Adrenal gland (tissue), 12 donors: Measurements from ENCODE around the gene CYP11A1. TPM values are rescaled to one million over a fixed set of nuclear protein-coding genes. Genes with fewer than 3 reads are reported as not detected.
A peak's percentile ranks its signal among the peaks of the same experiment; 100 is the strongest.
"Not testable (repeated sequence)": the region's sequence is repeated elsewhere in the genome, so short reads cannot be mapped to it uniquely, and the experiment has no call there.

Experiments
- DNase-seq, 7 donors: peaks; one replicate each; pipeline ENCODE4 v3.0.0-alpha.2; 2019 to 2020
- H3K27ac ChIP-seq, 5 donors: fragments of 200-600 bp; sonication (generic) in 4 of 5; 1 replicate in 3 of 5; 2 replicates in 2 of 5; pipeline versions ENCODE4 v1.5.1 to v1.8.0; 2016 to 2020; ENCODE audit warnings: mild to moderate bottlenecking in 1 of 5
- H3K27me3 ChIP-seq: fragments of 200-600 bp; 2 replicates; pipeline ENCODE4 v1.8.0; 2021
- H3K36me3 ChIP-seq, 2 donors: fragments of 200-600 bp; replicated peaks in 1 of 2; 1 replicate in 1 of 2; 2 replicates in 1 of 2; pipeline versions ENCODE4 v1.5.1 to v1.8.0; 2018 to 2022
- H3K4me1 ChIP-seq, 2 donors: fragments of 200-600 bp; replicated peaks in 1 of 2; 1 replicate in 1 of 2; 2 replicates in 1 of 2; pipeline versions ENCODE4 v1.5.1 to v1.8.0; 2018 to 2021
- H3K4me3 ChIP-seq, 4 donors: fragments of 200-600 bp; sonication (generic) in 3 of 4; one replicate each; pipeline ENCODE4 v1.5.1; 2016 to 2018
- H3K9me3 ChIP-seq, 3 donors: fragments of 200-600 bp; sonication (generic) in 1 of 3; replicated peaks in 1 of 3; 1 replicate in 2 of 3; 2 replicates in 1 of 3; pipeline versions ENCODE4 v1.5.1 to v1.8.0; 2016 to 2021
- CTCF ChIP-seq, 6 experiments: fragments of 450-650 bp in 4 of 6; fragments of 200-600 bp in 2 of 6; sonication (generic) in 1 of 6; IDR thresholded peaks; 1 replicate in 5 of 6; 2 replicates in 1 of 6; pipeline versions ENCODE4 v1.5.1 to v1.8.0; 2016 to 2021; ENCODE audit warnings: antibody characterized with exemption in 6 of 6, mild to moderate bottlenecking in 2 of 6, moderate library complexity in 1 of 6
- POLR2A ChIP-seq, 2 donors: fragments of 450-650 bp; IDR thresholded peaks; one replicate each; pipeline ENCODE4 v1.6.1; 2017; ENCODE audit warnings: antibody characterized with exemption in 2 of 2, mild to moderate bottlenecking in 2 of 2, moderate library complexity in 1 of 2
- WGBS, 4 donors: extraction: QIAGEN DNeasy Blood & Tissue Kit in 2 of 4; methylation state at CpG; one replicate each; pipeline versions ENCODE4 v1.1.5 to v1.1.7; 2013 to 2017; 5-methylcytosine and 5-hydroxymethylcytosine counted together
- intact Hi-C, 2 donors: fragments of 100-400 bp; cut with DNase I; formaldehyde crosslinking; loops; one replicate each; pipeline versions ENCODE4 v1.14.1 to v1.15.0; 2022 to 2023
- polyA plus RNA-seq, 3 donors: library from polyadenylated mRNA; stranded (reverse); fragments of 200-250 nt in 2 of 3; fragments of 350-450 nt in 1 of 3; fragmentation: Illumina TruSeq in 1 of 3; extraction: RNeasy Lipid Tissue Mini Kit (QIAGEN cat#74804) in 1 of 3; gene quantifications; one replicate each; pipeline ENCODE4 v1.2.3, GENCODE V29; 2013 to 2014
- total RNA-seq, 9 donors: library from RNA; depleted of rRNA in 4 of 9; stranded (reverse); fragments of >200 nt in 4 of 9; fragments of 120-200 nt in 1 of 9; fragmentation: NEBNext Ultra II Directional in 1 of 9; extraction: Animal tissue kit (Norgen Biotek cat#: 25700) in 1 of 9; gene quantifications; one replicate each; pipeline versions ENCODE4 v1.1.0 to v1.2.4, GENCODE V29; 2013 to 2023
- donor health status: healthy with polysubstance abuse.
- donor health status: Bipolar disorder and iron deficiency.
- donor health status: DM: yes; HTN: yes; CAD: no.
- donor health status: DM: no; HTN: no; CAD: no.
- donor health status: DM: no; HTN: no; CAD: no.
- donor health status: DM: yes; HTN: yes; CAD: no.

CYP11A1 gene
- total and polyA plus RNA-seq, 12 donors: 233 to 5,219 (median 1,366) TPM

GRCh38 chr15:74365598-74366445 lies 1.6 kb downstream of the CYP11A1 start:
- no peaks in the 10 kb centered on the region for H3K9me3 ChIP-seq
- H3K27me3 ChIP-seq: no peaks in the 10 kb centered on the region
- intact Hi-C loops: no loop called here
- peaks cover 33 to 40% of the 10 kb centered on the region in 2 donors for H3K4me1 ChIP-seq
- no peaks in the 10 kb centered on the region for H3K36me3 ChIP-seq
- peak overlapping the region; percentile 81 to 95 (median 94) for H3K27ac ChIP-seq
- DNase-seq: peak; percentile 60 to 82 (median 79)
- WGBS, 4 donors: 2 to 4% (median 3%) methylated on average over 30 to 75 of the region's 75 CpGs
- TF ChIP-seq CTCF (IDR thresholded peaks at IDR 0.05) (peak in 1 of 6 experiments; percentile 14), POLR2A (IDR thresholded peaks at IDR 0.05) (peak; percentile 64 to 79)
- peak overlapping the region; percentile 12 to 72 (median 52) for H3K4me3 ChIP-seq

GRCh38 chr15:74364936-74365597 lies 2.4 kb downstream of the CYP11A1 start:
- intact Hi-C loops: no loop called here
- Histone ChIP-seq H3K9me3 (no peaks in the 10 kb centered on the region), H3K27ac (peak overlapping the region; percentile 81 to 95 (median 94)), H3K27me3 (no peaks in the 10 kb centered on the region), H3K4me3 (peak overlapping the region; percentile 12 to 72 (median 52)), H3K36me3 (no peaks in the 10 kb centered on the region), H3K4me1 (peaks cover 40 to 46% of the 10 kb centered on the region in 2 donors)
- no peak for TF ChIP-seq CTCF (IDR thresholded peaks at IDR 0.05)
- peak in 1 of 2 donors; percentile 30 for TF ChIP-seq POLR2A (IDR thresholded peaks at IDR 0.05)
- peak in 3 of 7 donors; percentile 37 to 67 (median 44) for DNase-seq
- WGBS, 4 donors: 45 to 57% (median 48%) methylated on average over 12 of the region's 12 CpGs

- no peaks in the 10 kb centered on the region for H3K27me3 ChIP-seq
- no peaks in the 10 kb centered on the region for H3K9me3 ChIP-seq
- peak overlapping the region in 2 of 5 donors; percentile 94 to 95 for H3K27ac ChIP-seq
- intact Hi-C loops: no loop called here
- no peak for DNase-seq
- WGBS, 4 donors: 66 to 81% (median 79%) methylated on average over 1 of the region's 1 CpG
- TF ChIP-seq CTCF (IDR thresholded peaks at IDR 0.05): no peak
- no peak for TF ChIP-seq POLR2A (IDR thresholded peaks at IDR 0.05)
- H3K36me3 ChIP-seq: no peaks in the 10 kb centered on the region
- H3K4me1 ChIP-seq: peaks cover 34 to 50% of the 10 kb centered on the region in 2 donors
- no peak overlapping the region for H3K4me3 ChIP-seq
Measured at GRCh38 chr15:74362482-74362881, 5.0 kb downstream of the CYP11A1 start.

GRCh38 chr15:74360855-74361254 lies 6.6 kb downstream of the CYP11A1 start:
- Histone ChIP-seq H3K27ac (peak overlapping the region; percentile 60 to 82 (median 72)), H3K4me3 (peak overlapping the region in 1 of 4 donors; percentile 14), H3K4me1 (peaks cover 34 to 48% of the 10 kb centered on the region in 2 donors)
- H3K36me3 ChIP-seq, H3K27me3 ChIP-seq, DNase-seq, intact Hi-C loops, H3K9me3 ChIP-seq: not testable (repeated sequence)
- WGBS, 4 donors: 26 to 39% (median 32%) methylated on average over 1 of the region's 1 CpG
- TF ChIP-seq POLR2A (IDR thresholded peaks at IDR 0.05): peak in 1 of 2 donors; percentile 28

GRCh38 chr15:74359376-74359775 lies 8.1 kb downstream of the CYP11A1 start:
- DNase-seq, H3K4me3 ChIP-seq, intact Hi-C loops, H3K27me3 ChIP-seq, H3K9me3 ChIP-seq, H3K36me3 ChIP-seq: not testable (repeated sequence)
- WGBS, 4 donors: 68 to 79% (median 73%) methylated on average over 6 of the region's 6 CpGs
- H3K27ac ChIP-seq: peak overlapping the region; percentile 37 to 82 (median 65)
- H3K4me1 ChIP-seq: peaks cover 29 to 45% of the 10 kb centered on the region in 2 donors

GRCh38 chr15:74357514-74357913 lies 9.9 kb downstream of the CYP11A1 start:
- H3K27me3 ChIP-seq, H3K4me3 ChIP-seq, intact Hi-C loops, H3K36me3 ChIP-seq: not testable (repeated sequence)
- 57 to 74% (median 67%) methylated on average over 7 of the region's 7 CpGs for WGBS, 4 donors
- peaks cover 24 to 37% of the 10 kb centered on the region in 2 donors for H3K4me1 ChIP-seq
- peaks cover 0 to 11% (median 7%) of the 10 kb centered on the region in 3 donors for H3K9me3 ChIP-seq
- peak overlapping the region in 4 of 5 donors; percentile 34 to 82 (median 38) for H3K27ac ChIP-seq
- peak in 3 of 7 donors; percentile 54 to 68 (median 68) for DNase-seq

- DNase-seq: peak in 1 of 7 donors; percentile 20
- peak overlapping the region in 3 of 5 donors; percentile 7 to 18 (median 13) for H3K27ac ChIP-seq
- H3K4me1 ChIP-seq: peaks cover 21 to 22% of the 10 kb centered on the region in 2 donors
- intact Hi-C loops, H3K36me3 ChIP-seq, H3K27me3 ChIP-seq, H3K4me3 ChIP-seq: not testable (repeated sequence)
- 86 to 97% (median 92%) methylated on average over 4 to 6 of the region's 6 CpGs for WGBS, 4 donors
- peaks cover 0 to 11% (median 7%) of the 10 kb centered on the region in 3 donors for H3K9me3 ChIP-seq
Measured at GRCh38 chr15:74356050-74356449, 11.4 kb downstream of the CYP11A1 start.
